Hematopoietic multipotent progenitor cell (in vitro differentiated cells): ENCODE results near the gene KIFC3. TPM values are rescaled to one million over a fixed set of nuclear protein-coding genes. Genes with fewer than 3 reads are reported as not detected.
"Not testable (repeated sequence)": the region's sequence is repeated elsewhere in the genome, so short reads cannot be mapped to it uniquely, and the experiment has no call there.

Source experiments
- DNase-seq, 3 donors: peaks; one replicate each; pipeline ENCODE4 v3.0.0-alpha.2; 2011 to 2015; ENCODE audit warnings: low read depth in 2 of 3, low spot score in 2 of 3
- total RNA-seq: library from RNA; depleted of rRNA; stranded (reverse); fragments of >200 nt; gene quantifications from one replicate; pipeline ENCODE4 v1.2.3, GENCODE V29; 2012

KIFC3 gene
- total RNA-seq, 1 donor = 38.8 TPM

DNA sequence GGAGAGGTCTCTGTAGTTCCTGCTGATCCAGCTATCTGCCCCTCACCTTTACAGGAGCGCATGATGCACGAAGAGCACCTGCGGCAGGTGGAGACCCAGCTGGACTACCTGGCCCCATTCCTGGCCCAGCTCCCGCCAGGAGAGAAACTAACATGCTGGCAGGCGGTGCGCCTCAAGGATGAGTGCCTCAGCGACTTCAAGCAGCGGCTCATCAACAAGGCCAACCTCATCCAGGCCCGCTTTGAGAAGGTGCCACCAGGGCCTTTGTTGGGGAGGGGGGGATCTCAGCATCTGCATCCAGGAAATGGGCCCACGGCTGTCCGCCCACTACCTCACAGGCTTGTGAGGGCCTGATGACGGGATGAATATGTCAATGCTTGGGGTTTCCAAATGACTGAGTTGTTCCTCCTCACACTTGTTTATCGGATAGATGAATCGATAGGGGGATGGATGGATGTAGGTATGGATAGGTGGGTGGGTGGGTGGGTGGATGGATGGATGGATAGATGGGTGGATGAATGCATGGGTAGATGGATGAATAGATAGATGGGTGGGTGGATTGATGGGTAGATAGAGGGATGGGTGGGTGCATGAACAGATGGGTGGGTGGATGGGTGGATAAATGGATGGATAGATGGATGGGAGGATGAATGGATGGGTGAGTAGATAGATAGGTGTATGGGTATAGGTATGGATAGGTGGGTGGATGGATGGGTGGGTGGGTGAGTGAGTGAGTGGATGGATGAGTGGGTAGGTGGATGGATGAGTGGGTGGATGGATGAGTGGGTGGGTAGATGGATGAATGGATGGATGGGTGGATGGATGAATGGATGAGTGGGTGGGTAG lies 73.7 kb downstream of the KIFC3 start:
- DNase-seq = no peak

DNA sequence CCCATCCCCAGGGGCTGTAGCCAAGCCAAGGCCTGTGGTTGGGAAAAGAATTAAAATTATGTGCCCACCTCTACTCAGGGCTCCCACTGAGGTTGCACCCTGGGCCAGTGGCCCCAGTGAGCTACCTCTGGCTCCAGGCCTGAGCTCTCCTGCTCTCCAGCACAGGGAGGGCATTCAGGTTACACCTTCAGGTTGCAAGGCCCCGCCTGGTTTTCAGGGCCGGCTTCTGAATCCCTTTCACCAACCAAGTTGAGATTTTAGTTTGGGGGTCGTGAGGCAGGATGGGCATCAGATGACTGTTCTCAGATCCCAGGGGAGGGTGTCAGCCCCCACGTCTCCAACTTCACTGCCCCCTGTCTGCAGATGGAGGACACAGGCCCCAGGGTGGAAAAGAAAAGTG lies 74.7 kb downstream of the KIFC3 start:
- no peak for DNase-seq

DNA sequence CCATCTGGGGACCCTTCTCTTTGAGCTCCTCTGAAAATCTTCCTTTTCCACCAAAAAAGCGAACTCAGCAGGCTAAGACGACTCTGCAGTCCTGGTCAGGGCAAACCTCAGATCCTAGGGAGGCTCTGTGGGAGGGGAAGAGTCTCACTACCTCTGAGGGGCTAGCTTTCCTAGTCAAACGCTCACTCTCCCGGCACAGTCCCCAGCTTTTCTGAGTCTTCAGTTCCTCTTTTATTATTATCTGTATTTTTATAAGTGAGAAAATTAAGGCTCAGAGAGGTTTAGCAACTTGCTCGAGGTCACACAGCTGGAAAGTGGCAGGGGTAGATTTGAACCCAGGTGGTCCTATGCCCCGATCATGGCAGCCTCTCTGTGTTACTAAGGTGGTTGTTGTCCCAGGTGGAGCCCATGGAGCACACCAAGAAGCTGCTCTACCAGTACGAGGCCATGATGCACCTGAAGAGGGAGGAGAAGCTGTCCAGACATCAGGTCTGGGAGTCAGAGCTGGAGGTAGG lies 75.8 kb downstream of the KIFC3 start:
- no peak for DNase-seq

DNA sequence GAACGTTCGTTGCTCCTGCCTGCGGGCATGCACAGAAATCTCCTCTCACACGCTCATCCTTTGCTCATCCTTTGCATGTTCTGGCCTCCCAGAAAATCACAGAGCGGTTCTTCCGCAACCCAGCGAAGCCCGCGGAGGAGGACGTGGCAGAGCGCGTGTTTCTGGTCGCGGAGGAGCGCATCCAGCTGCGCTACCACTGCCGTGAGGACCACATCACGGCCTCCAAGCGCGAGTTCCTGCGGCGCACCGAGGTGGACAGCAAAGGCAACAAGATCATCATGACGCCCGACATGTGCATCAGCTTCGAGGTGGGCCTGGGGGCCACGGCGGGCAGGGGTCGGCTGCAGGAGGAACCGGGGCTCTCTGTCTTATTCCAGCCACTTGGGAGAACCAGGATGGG lies 76.3 kb downstream of the KIFC3 start:
- no peak for DNase-seq

- no peak for DNase-seq
Measured at GRCh38 chr16:57725554-57725953, 76.7 kb downstream of the KIFC3 start.

GRCh38 chr16:57725151-57725550 lies 77.1 kb downstream of the KIFC3 start:
- DNase-seq = peak in 1 of 3 donors; percentile 31

DNA sequence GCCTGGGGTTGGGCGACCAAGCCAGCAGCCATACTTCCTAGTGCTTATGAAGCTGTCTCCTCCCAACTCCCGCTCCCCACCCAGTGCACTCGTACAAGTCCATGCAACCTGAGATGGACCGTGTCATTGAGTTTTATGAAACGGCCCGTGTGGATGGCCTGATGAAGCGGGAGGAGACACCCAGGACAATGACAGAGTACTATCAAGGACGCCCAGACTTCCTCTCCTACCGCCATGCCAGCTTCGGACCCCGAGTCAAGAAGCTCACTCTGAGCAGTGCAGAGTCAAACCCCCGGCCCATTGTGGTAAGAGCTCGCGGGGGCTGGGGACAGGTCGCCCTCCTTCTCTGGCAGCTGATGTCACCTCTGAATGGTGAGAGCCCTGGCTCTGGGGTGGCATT lies 77.8 kb downstream of the KIFC3 start:
- peak in 1 of 3 donors; percentile 40 for DNase-seq

DNA sequence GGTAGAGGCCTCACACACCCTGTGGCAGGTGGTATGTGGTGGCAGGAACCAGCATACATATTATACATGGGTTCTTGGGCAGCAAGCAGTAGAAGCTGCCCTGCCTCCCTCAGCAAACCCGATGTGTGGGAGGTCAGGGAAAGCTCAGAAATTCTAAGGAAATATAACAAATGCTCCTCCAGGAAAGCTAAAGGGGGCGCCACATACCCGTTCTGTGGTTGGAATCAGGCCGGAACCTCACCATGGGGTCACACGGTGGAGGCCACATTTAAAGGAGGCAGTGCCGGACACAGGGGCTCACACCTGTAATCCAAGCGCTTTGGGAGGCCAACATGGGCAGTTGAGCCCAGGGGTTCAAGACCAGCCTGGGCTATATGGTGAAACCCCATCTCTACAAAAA lies 79.1 kb downstream of the KIFC3 start:
- no peak for DNase-seq

DNA sequence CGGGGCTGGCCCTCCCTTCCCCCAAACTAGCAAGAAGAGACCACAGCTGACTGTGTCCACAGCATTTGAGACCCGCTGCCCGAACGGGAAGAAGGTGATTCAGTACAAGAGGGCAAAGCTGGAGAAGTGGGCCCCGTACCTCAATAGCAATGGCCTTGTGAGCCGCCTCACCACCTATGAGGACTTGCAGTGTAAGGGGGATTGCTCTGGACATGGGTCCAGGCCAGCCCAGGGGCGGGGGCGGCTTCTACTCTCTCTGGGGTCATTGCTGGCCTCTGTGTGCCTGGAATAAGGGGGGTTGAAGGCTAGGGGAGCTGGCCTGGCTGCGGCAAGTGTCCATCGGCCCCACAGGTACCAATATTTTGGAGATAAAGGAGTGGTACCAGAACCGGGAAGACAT lies 79.6 kb downstream of the KIFC3 start:
- DNase-seq = no peak

DNA sequence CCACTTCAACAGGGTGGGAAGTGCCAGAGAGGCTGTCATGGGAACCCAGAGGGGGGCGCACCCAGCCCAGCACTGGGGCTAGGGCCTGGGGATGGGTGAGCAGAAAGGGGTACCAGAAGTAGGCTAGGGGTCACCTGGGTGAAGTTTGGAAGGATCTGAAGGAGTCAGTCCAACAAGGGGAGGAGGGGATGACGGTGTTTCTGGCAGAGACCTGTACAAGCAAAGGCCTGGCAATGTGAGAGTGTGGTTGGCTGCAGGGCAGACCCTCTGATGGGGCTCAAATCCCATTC lies 80.1 kb downstream of the KIFC3 start:
- no peak for DNase-seq

DNA sequence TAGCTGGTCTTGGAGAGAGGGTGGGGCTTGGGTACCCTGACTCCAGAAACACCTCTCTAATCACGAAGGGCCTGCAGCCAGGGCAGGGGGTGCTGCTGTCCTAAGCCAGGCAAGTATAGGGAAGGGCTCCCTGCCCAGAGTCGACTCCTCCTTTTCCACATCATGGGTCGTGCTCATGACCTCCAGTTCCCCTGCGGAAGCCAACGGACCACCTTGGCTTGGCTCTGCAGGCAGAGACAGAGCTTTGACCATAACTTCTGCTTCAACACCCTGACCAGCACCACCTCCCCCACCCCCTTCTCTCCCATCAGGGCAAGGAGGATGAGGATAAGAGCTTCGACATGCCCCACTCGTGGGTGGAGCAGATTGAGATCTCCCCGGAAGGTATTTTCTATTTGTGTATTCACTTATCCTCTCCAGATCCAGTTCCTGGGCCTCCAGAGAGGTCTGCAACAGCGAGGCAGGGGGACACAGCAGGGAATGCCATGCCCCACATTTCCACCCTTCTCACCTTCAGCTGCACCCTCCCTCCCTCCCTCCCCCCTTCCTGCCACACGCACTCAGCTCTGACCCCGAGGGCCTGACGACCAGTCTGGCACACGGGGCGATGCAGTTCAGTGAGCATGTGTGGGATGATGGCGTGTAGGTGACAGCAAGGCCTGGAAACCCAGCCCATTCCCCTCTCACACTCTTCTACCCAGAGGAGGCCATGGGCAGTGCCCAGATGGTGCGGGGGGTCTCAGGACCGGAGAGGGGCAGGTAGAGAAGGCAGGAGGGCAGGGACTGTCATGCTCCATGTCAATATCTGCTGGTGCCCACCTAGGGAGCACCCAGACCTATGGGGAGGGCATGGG lies 80.7 kb downstream of the KIFC3 start:
- DNase-seq = no peak

- DNase-seq = peak in 2 of 3 donors; percentile 70 to 84
Measured at GRCh38 chr16:57720142-57720575, 82.1 kb downstream of the KIFC3 start.

- no peak for DNase-seq
Measured at GRCh38 chr16:57714047-57714446, 88.2 kb downstream of the KIFC3 start.

DNA sequence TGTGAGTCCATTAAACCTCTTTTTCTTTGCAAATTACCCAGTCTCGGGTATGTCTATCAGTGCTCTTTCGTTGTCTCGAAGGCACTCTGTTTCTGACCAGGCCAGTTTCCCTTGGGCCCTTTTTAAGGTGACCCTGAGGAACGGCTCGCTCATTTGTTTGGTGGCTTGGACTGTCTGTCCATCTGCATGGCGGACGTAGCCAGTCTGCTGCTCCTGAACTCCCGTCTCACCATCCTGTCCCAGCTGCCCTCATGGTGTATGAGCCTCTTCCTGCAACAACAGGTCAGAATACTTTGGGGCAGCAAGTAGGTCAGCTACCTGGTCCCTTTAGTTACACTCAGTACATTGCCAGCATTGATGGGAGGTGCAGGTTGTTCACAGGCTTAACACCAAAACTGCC lies 88.7 kb downstream of the KIFC3 start:
- DNase-seq = no peak

DNA sequence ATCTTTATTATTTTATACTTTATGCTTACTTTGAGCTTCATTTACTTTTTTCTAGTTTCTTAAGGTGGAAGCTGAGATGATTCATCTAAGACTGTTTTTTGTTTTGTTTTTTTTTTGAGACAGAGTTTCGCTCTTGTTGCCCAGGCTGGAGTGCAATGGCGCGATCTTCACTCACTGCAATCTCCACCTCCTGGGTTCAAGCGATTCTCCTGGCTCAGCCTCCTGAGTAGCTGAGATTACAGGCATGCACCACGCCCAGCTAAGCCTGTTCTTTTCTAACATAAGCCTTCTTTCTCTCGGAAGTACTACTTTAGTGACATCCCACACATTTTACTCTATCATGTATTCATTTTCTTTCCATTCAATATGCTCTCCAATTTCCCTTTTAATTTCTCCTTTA lies 89.7 kb downstream of the KIFC3 start:
- DNase-seq = not testable (repeated sequence)

GRCh38 chr16:57711993-57712392 lies 90.3 kb downstream of the KIFC3 start:
- no peak for DNase-seq

- DNase-seq = no peak
Measured at GRCh38 chr16:57711346-57711745, 90.9 kb downstream of the KIFC3 start.

- no peak for DNase-seq
Measured at GRCh38 chr16:57709663-57710062, 92.6 kb downstream of the KIFC3 start.
